ENCODE results near the gene AKR1B1. TPM values are rescaled to one million over a fixed set of nuclear protein-coding genes. Genes with fewer than 3 reads are reported as not detected.

Gene AKR1B1
- total RNA-seq, 2 experiments from 2014 or later, result 75.7 to 167 TPM

DNA sequence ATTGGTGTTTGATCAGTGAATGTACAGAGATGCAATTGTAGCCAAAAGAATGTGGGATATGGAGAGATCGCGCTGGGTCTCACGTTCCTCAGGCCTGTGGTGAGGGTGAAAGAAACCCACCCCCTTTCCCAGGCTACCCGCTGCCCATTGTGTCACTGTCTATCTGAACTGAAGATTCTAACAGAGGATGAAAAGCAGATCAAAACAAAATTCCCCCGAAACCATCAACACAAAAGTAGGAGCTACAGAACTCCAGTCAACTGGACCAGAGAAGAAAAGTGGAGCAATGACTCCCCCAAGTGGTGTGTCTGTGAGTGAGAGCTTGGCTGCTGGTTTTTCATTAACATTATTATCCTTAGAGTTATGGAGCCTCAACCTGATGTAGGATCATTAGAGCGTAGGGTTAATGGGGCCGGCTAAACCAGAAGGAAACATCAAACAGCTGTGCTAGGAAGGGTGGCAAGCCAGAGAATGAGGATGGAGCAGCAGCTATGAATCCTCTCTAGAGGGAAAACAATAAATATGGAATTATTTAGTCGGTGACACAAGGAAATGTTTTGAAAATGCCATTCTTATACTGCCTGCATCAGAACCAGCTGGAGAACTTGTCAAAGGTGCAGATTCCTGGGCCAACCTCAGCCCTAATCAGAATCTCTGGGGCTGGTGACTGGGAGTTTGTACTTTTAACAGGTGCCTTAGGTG is 38.3 kb downstream of the AKR1B1 start:
- intact Hi-C loops (cut with micrococcal nuclease; ENCODE audit: unreplicated experiment), result no loop called here
- peak; percentile 10 for DNase-seq (ENCODE audit: low spot score)
- ChIA-PET POLR2A (interaction anchor here (0.5 to 1.1 kb wide), 3 partner anchors 9 to 352 kb away, joined by 3 to 4 read pairs (median 4); no protein-coding TSS in a partner anchor), CTCF (ENCODE audit: unreplicated experiment) (no interaction called here)
- H3K79me2 ChIP-seq (ENCODE audit: insufficient read depth, low read depth, low read length), result no peaks in the 10 kb centered on the region
- H3K4me1 ChIP-seq (ENCODE audit: insufficient read depth, low read length, poor library complexity, severe bottlenecking), result no peaks in the 10 kb centered on the region
- H3K27ac ChIP-seq (ENCODE audit: low read depth, low read length, poor library complexity, severe bottlenecking), result no peak overlapping the region
- no peak overlapping the region for H3K4me3 ChIP-seq (ENCODE audit: low read depth, low read length, poor library complexity, severe bottlenecking)
- TF ChIP-seq EZH2phosphoT487 (IDR thresholded peaks at IDR 0.05; ENCODE audit: borderline replicate concordance, low read depth, low read length), result no peak
- TF ChIP-seq, protein P1, sequence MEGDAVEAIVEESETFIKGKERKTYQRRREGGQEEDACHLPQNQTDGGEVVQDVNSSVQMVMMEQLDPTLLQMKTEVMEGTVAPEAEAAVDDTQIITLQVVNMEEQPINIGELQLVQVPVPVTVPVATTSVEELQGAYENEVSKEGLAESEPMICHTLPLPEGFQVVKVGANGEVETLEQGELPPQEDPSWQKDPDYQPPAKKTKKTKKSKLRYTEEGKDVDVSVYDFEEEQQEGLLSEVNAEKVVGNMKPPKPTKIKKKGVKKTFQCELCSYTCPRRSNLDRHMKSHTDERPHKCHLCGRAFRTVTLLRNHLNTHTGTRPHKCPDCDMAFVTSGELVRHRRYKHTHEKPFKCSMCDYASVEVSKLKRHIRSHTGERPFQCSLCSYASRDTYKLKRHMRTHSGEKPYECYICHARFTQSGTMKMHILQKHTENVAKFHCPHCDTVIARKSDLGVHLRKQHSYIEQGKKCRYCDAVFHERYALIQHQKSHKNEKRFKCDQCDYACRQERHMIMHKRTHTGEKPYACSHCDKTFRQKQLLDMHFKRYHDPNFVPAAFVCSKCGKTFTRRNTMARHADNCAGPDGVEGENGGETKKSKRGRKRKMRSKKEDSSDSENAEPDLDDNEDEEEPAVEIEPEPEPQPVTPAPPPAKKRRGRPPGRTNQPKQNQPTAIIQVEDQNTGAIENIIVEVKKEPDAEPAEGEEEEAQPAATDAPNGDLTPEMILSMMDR (conservative IDR thresholded peaks at IDR 0.05; ENCODE audit: low read length), result peak; percentile 70
- no TSS peak for BruUV-seq (replicated peaks)
- no peaks in the 10 kb centered on the region for H3K36me3 ChIP-seq (ENCODE audit: insufficient read depth, low read length)
- no peak overlapping the region for H3K4me2 ChIP-seq (ENCODE audit: low read length)
- no peaks in the 10 kb centered on the region for H3K9me2 ChIP-seq (ENCODE audit: insufficient read depth, low read length)
- no peaks in the 10 kb centered on the region for H4K20me1 ChIP-seq (ENCODE audit: insufficient read depth, low read length)
- H2AFZ ChIP-seq (ENCODE audit: low read length), result no peak overlapping the region
- no peaks in the 10 kb centered on the region for H3K9me3 ChIP-seq (ENCODE audit: low read length)

- ChIA-PET POLR2A (interaction anchor here (0.5 kb wide), 2 partner anchors 202 to 351 kb away, joined by 3 to 4 read pairs; no protein-coding TSS in a partner anchor), CTCF (ENCODE audit: unreplicated experiment) (no interaction called here)
- Histone ChIP-seq H4K20me1 (ENCODE audit: insufficient read depth, low read length) (no peaks in the 10 kb centered on the region), H3K9me2 (ENCODE audit: insufficient read depth, low read length) (no peaks in the 10 kb centered on the region), H3K27ac (ENCODE audit: low read depth, low read length, poor library complexity, severe bottlenecking) (no peak overlapping the region), H3K4me3 (ENCODE audit: low read depth, low read length, poor library complexity, severe bottlenecking) (no peak overlapping the region), H3K9me3 (ENCODE audit: low read length) (no peaks in the 10 kb centered on the region), H3K4me1 (ENCODE audit: insufficient read depth, low read length, poor library complexity, severe bottlenecking) (no peaks in the 10 kb centered on the region), H3K36me3 (ENCODE audit: insufficient read depth, low read length) (no peaks in the 10 kb centered on the region), H2AFZ (ENCODE audit: low read length) (no peak overlapping the region), H3K79me2 (ENCODE audit: insufficient read depth, low read depth, low read length) (no peaks in the 10 kb centered on the region), H3K4me2 (ENCODE audit: low read length) (no peak overlapping the region)
- DNase-seq (ENCODE audit: low spot score), result no peak
- intact Hi-C loops (cut with micrococcal nuclease; ENCODE audit: unreplicated experiment), result no loop called here
- no TSS peak for BruUV-seq (replicated peaks)
- TF ChIP-seq, protein P1 (conservative IDR thresholded peaks at IDR 0.05; ENCODE audit: low read length), result no peak
- no peak for TF ChIP-seq EZH2phosphoT487 (IDR thresholded peaks at IDR 0.05; ENCODE audit: borderline replicate concordance, low read depth, low read length)
These were observed 39.0 kb downstream of the AKR1B1 start for GRCh38 chr7:134419875-134420274.

- H3K4me2 ChIP-seq (ENCODE audit: low read length), result no peak overlapping the region
- no TSS peak for BruUV-seq (replicated peaks)
- intact Hi-C loops (cut with micrococcal nuclease; ENCODE audit: unreplicated experiment), result no loop called here
- DNase-seq (ENCODE audit: low spot score), result no peak
- H3K4me1 ChIP-seq (ENCODE audit: insufficient read depth, low read length, poor library complexity, severe bottlenecking), result no peaks in the 10 kb centered on the region
- POLR2A ChIA-PET, result no interaction called here
- no peaks in the 10 kb centered on the region for H3K79me2 ChIP-seq (ENCODE audit: insufficient read depth, low read depth, low read length)
- CTCF ChIA-PET (ENCODE audit: unreplicated experiment), result no interaction called here
- no peaks in the 10 kb centered on the region for H3K9me2 ChIP-seq (ENCODE audit: insufficient read depth, low read length)
- TF ChIP-seq, protein P1 (conservative IDR thresholded peaks at IDR 0.05; ENCODE audit: low read length), result no peak
- TF ChIP-seq EZH2phosphoT487 (IDR thresholded peaks at IDR 0.05; ENCODE audit: borderline replicate concordance, low read depth, low read length), result no peak
- no peaks in the 10 kb centered on the region for H3K36me3 ChIP-seq (ENCODE audit: insufficient read depth, low read length)
- no peak overlapping the region for H3K4me3 ChIP-seq (ENCODE audit: low read depth, low read length, poor library complexity, severe bottlenecking)
- no peaks in the 10 kb centered on the region for H3K9me3 ChIP-seq (ENCODE audit: low read length)
- no peak overlapping the region for H3K27ac ChIP-seq (ENCODE audit: low read depth, low read length, poor library complexity, severe bottlenecking)
- no peak overlapping the region for H2AFZ ChIP-seq (ENCODE audit: low read length)
- H4K20me1 ChIP-seq (ENCODE audit: insufficient read depth, low read length), result no peaks in the 10 kb centered on the region
These were observed 39.8 kb downstream of the AKR1B1 start for GRCh38 chr7:134419085-134419484.

Data from OCI-LY7 (cell line).